ENCODE results near the gene MINDY2. TPM values are rescaled to one million over a fixed set of nuclear protein-coding genes. Genes with fewer than 3 reads are reported as not detected.

MINDY2 gene
- polyA plus RNA-seq, 3 donors, result 3.4 to 10.9 (median 3.4) TPM

DNA sequence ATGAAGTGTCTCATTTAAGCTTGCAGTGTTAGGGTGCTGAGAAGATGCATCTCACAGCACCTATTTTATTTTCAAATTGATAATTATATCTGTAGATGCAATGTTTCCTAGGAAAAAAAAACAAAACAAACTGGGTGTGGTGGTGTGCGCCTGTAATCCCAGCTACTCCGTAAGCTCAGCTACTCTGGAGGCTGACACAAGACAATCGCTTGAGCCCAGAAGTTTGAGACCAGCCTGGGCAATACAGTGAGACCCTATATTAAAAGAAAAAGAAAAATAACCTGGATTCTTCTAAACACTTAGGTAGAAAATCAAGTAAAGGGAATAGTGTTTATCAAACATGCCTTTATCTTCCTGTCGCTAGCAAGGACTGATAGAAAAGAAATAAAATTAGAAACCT is 1.9 kb downstream of the MINDY2 start:
- Histone ChIP-seq H3K4me3 (replicated peaks in 1 of 3; ENCODE audit: low read depth in 2 of 3, low read length in 3 of 3) (peak overlapping the region in 1 of 3 experiments; percentile 92), H3K79me2 (ENCODE audit: insufficient read depth, low read length) (peaks cover 54% of the 10 kb centered on the region), H3K36me3 (replicated peaks in 1 of 2; ENCODE audit: control insufficient read depth in 1 of 2, insufficient read depth in 2 of 2, low read length in 2 of 2) (no peaks in the 10 kb centered on the region), H3K4me1 (ENCODE audit: control insufficient read depth in 1 of 2, insufficient read depth in 2 of 2, low read length in 2 of 2) (peaks cover 26 to 34% of the 10 kb centered on the region in 2 donors), H3K27ac (ENCODE audit: low read depth in 1 of 2, low read length in 2 of 2) (no peak overlapping the region), H2AFZ (ENCODE audit: insufficient read depth, low read depth, low read length, poor library complexity, severe bottlenecking) (no peak overlapping the region), H3K9ac (ENCODE audit: insufficient read depth, low read length, poor library complexity, severe bottlenecking) (no peak overlapping the region), H3K9me3 (replicated peaks in 1 of 2; ENCODE audit: control insufficient read depth in 1 of 2, insufficient read depth in 1 of 2, low read length in 2 of 2) (no peaks in the 10 kb centered on the region), H3K27me3 (ENCODE audit: control insufficient read depth in 2 of 2, insufficient read depth in 2 of 2, low read length in 2 of 2) (no peaks in the 10 kb centered on the region), H4K20me1 (ENCODE audit: insufficient read depth, low read length) (peaks cover 20% of the 10 kb centered on the region), H3K4me2 (replicated peaks; ENCODE audit: extremely low read depth, low read length, poor library complexity, severe bottlenecking) (peak overlapping the region; percentile 74)
- 100% methylated on average over 1 of the region's 4 CpGs for WGBS (ENCODE audit: insufficient coverage)
- Mint-ChIP-seq H3K36me3 (no peaks in the 10 kb centered on the region), H3K9me3 (peaks cover 0 to 2% (median 0%) of the 10 kb centered on the region in 7 donors), H3K27me3 (ENCODE audit: low read depth in 3 of 3) (no peaks in the 10 kb centered on the region), H3K4me1 (peaks cover 13% of the 10 kb centered on the region), H3K4me3 (peak overlapping the region in 1 of 2 donors; percentile 94), H3K27ac (no peak overlapping the region)
- TF ChIP-seq, protein P1, sequence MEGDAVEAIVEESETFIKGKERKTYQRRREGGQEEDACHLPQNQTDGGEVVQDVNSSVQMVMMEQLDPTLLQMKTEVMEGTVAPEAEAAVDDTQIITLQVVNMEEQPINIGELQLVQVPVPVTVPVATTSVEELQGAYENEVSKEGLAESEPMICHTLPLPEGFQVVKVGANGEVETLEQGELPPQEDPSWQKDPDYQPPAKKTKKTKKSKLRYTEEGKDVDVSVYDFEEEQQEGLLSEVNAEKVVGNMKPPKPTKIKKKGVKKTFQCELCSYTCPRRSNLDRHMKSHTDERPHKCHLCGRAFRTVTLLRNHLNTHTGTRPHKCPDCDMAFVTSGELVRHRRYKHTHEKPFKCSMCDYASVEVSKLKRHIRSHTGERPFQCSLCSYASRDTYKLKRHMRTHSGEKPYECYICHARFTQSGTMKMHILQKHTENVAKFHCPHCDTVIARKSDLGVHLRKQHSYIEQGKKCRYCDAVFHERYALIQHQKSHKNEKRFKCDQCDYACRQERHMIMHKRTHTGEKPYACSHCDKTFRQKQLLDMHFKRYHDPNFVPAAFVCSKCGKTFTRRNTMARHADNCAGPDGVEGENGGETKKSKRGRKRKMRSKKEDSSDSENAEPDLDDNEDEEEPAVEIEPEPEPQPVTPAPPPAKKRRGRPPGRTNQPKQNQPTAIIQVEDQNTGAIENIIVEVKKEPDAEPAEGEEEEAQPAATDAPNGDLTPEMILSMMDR (IDR thresholded peaks at IDR 0.05), result no peak
- intact Hi-C loops (cut with micrococcal nuclease), result loop anchor here in 1 of 2 donors (10.0 kb wide), 1 partner anchor 528 kb away; no protein-coding TSS in a partner anchor
- no peak for DNase-seq

DNA sequence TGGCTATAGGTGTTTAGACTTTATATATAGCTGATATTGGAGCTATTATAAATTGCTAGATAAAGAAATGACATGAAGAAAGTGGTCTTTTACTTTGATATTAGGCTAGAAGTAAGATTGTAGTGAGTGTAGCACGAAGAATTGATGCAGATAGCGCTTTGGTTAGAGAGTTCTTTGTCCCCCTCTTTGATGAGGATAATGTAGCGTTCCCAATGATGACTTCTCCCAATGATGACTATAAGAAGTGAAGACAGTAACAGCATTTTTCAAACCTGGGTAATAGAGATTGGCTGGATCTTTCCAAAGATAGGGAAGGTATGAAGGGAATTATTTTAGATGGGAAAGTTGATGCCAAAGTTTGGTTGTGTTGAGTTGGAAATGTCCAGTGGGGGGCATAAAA is 4.3 kb downstream of the MINDY2 start:
- peaks cover 22 to 30% of the 10 kb centered on the region in 2 donors for H3K4me1 ChIP-seq (ENCODE audit: control insufficient read depth in 1 of 2, insufficient read depth in 2 of 2, low read length in 2 of 2)
- Mint-ChIP-seq H3K4me1 (peaks cover 8% of the 10 kb centered on the region), H3K9me3 (peaks cover 0 to 2% (median 0%) of the 10 kb centered on the region in 7 donors), H3K4me3 (no peak overlapping the region), H3K27ac (no peak overlapping the region), H3K27me3 (ENCODE audit: low read depth in 3 of 3) (no peaks in the 10 kb centered on the region), H3K36me3 (peaks cover 4 to 6% of the 10 kb centered on the region in 2 donors)
- TF ChIP-seq, protein P1 (IDR thresholded peaks at IDR 0.05), result no peak
- peaks cover 0 to 11% of the 10 kb centered on the region in 2 donors for H3K36me3 ChIP-seq (replicated peaks in 1 of 2; ENCODE audit: control insufficient read depth in 1 of 2, insufficient read depth in 2 of 2, low read length in 2 of 2)
- no peak overlapping the region for H2AFZ ChIP-seq (ENCODE audit: insufficient read depth, low read depth, low read length, poor library complexity, severe bottlenecking)
- H3K4me3 ChIP-seq (replicated peaks in 1 of 3; ENCODE audit: low read depth in 2 of 3, low read length in 3 of 3), result no peak overlapping the region
- H4K20me1 ChIP-seq (ENCODE audit: insufficient read depth, low read length), result peaks cover 25% of the 10 kb centered on the region
- no peaks in the 10 kb centered on the region for H3K9me3 ChIP-seq (replicated peaks in 1 of 2; ENCODE audit: control insufficient read depth in 1 of 2, insufficient read depth in 1 of 2, low read length in 2 of 2)
- H3K27me3 ChIP-seq (ENCODE audit: control insufficient read depth in 2 of 2, insufficient read depth in 2 of 2, low read length in 2 of 2), result no peaks in the 10 kb centered on the region
- H3K79me2 ChIP-seq (ENCODE audit: insufficient read depth, low read length), result peaks cover 54% of the 10 kb centered on the region
- intact Hi-C loops (cut with micrococcal nuclease), result loop anchor here in 1 of 2 donors (10.0 kb wide), 1 partner anchor 531 kb away; no protein-coding TSS in a partner anchor
- no peak overlapping the region for H3K4me2 ChIP-seq (replicated peaks; ENCODE audit: extremely low read depth, low read length, poor library complexity, severe bottlenecking)
- no peak overlapping the region for H3K9ac ChIP-seq (ENCODE audit: insufficient read depth, low read length, poor library complexity, severe bottlenecking)
- 94% methylated on average over 3 of the region's 3 CpGs for WGBS (ENCODE audit: insufficient coverage)
- no peak for DNase-seq
- H3K27ac ChIP-seq (ENCODE audit: low read depth in 1 of 2, low read length in 2 of 2), result no peak overlapping the region

Measured in CD14-positive monocyte (primary cell).